ENCODE data around the gene CMC2.

CMC2 gene

DNA sequence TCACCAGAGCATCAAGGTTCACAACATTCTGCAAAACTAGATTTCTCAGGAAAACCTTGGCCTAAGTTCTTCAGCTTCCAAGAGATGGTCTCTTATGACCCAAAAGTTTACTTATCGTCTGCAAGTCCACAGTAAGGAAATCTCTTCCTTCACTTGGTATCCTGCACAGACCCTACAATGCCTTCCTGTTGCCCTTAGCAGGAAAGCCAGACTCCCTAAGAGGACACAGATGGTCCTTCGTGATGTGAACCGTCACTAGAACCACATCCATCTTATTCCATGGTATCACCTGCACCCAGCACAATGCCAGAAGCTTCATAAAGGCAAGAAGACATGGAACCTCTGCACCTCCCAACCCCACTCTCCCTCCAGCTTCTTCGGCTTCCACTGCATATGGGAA is 34.1 kb downstream of the CMC2 start:
- no peak for DNase-seq

DNA sequence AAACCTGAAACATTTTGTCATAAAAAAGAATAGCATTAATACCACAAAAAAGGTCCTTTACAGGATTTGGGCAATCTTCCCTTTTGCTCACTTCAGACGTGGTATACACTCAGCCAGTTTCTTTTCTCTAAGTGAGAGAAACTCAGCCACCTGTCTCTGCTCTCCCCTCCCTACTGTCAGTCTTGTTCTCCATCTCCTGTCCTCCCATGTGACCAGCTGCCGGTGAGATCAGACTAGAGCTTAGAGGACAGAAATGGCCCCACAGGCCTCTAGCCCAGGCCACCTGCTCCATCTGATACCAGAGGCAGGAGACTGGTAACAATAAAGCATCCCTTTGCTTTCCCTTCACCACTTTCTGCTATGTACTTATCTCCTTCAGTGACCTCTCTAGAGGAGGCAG is 34.9 kb downstream of the CMC2 start:
- no peak for DNase-seq

DNA sequence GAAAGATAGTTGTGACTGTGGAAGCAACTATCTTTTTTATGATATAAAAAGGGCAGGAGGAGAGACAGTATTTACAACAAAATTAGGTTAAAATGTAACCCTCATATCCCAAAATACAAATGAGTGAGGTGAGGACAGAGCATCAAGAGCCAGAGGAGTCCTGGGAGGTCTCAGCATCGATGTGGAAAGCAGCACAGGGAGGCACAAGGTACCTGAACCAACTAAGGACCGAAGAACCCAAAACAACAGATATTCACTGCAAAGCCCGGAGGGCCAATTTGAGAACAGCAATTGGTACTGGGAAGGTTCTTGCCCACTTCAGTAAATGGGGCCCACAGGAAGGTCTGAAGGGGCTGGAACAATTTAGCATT is 37.6 kb downstream of the CMC2 start:
- DNase-seq = no peak

DNA sequence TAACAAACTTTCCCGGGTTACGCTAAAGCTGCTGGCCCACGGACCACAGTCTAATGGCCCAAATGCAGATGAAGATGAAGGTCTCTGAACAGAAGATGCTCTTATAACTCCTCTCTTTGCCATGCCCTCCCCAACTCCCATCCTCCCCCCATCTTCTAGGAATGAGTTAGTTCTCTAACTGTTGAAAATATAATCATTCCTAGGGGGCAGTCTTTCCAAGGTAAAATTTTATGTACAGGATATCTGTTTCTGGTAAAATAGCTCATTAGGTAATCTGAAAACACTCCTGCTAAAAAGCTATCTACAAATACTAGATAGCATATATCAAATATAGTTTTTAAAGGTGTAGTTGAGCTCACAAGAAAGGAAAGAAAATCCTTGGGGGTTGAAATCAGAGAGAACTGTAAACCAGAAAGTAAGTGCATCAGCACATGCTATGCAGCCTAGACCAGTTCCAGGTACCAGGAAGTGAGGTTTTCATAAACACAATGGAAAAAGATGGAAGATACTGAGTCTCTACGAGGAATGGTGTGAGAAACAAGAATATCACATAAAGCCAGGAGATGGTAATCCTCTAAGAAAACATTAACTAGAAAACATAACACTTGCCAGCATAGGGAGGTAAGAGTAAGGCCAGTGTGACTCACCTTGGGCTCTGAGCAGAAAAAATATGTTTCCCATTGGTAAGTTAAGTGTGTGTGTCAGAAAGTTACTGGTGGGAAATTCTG is 38.1 kb downstream of the CMC2 start:
- DNase-seq = no peak

DNA sequence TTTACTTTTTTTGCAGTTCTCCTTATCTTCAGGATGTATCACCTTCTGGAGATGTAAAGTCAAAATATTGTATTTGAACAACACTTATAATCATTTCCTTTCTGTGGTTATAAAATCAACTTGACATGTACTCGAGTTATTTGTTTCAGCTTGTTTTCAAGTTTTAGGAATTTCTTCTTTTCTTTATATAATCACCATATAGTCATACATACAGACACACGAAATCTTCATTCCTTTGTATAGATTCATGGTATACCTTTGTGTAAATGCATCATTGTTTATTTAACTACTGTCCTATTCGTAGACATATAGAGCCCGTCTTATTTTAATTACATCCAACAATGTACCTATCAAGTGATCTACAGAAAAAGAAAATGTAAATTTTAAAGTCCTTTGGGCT is 40.1 kb downstream of the CMC2 start:
- no peak for DNase-seq

DNA sequence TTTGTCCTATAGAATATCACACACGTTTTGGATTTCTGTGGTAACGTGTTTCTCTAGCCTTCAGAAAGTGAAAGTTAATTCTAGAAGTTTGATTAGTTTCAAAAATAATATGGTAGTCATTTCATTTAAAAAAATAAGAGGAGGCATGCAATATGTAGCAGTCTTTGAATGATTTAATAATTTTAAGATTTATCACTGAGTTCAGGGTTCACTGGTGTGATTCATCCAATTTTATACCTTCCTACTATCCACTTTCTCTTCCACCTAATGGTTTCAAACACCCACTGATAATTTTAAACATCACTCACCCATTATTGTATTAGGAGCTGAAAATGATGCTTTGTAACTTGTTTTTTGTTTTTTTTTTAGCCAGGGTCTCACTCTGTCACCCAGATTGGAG is 42.3 kb downstream of the CMC2 start:
- DNase-seq = no peak

DNA sequence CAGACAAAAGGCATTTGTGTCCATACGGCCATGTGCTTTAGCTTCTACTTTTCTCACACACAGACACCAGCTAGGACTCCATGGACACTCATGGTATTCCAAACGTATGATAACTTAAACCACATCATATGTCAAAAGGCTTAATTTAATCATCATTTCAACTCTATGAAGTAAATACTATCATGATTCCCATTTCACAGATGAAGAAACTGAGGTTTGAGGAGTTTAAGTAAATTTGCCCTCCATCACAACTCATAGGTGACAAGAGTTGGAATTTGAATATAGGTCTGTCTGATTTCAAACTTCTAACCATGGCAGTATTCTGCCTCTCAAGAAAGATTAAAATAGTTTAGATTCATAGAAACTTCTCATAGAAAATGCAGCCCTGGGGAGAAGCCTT is 43.8 kb downstream of the CMC2 start:
- no peak for DNase-seq

DNA sequence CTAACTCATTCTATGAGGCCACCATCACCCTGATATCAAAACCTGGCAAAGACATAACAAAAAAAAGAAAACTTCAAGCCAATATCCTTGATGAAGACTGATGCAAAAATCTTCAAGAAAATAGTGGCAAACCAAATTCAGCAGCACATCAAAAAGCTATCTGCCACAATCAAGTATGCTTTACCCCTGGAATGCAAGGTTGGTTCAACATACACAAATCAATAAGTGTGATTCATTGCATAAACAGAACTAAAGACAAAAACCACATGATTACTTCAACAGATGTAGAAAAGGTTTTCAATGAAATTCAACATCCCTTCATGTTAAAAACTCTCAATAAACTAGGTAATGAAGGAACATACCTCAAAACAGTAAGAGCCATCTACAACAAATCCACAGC is 48.4 kb downstream of the CMC2 start:
- no peak for DNase-seq

DNA sequence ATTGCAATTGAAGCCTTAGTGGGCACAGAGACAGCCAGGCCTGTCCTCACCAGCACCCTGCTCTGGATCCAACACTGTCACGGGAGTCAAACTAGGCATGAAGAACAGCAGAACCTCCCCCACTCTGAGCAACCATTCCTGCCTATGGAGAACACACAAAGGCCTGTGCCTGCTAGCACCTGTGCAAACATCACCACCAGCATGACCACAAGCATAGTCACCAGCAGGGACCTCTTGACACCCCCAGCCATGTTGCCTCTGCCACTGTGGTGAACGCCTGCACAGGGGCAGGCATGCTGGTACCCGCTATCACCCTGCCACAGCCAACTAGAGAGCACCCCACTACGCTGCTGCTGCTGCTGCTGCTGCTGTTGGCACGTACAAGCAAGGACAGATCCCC is 51.7 kb downstream of the CMC2 start:
- DNase-seq = no peak

DNA sequence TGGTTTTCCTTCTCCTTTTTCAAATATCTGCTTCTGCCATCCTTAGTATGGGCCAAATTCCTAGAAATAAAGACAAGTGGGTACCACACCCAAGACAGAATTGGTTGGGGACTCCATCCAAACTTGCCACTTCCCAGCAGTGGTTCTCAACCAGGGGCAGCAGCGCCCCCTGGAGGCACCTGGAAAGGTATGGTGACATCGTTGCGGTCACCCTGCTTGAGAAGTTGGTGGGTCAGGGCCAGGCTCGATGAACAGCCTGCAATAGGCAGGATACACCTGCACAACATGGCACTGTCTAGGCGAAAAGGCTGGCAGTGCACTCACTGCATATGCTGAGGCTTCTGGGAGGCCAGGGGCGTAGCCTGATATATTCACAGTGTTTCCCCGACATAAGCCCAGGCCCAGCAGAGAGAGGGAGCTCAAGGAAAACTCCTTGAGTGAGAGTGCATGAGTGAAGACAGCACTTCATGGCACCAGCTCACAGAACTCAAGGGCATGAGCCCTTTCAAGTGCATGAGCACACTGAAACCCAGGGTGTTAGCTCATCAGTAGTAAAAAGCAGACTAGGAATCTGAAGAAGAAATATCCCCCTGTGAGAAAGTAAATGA is 57.7 kb downstream of the CMC2 start:
- no peak for DNase-seq

DNA sequence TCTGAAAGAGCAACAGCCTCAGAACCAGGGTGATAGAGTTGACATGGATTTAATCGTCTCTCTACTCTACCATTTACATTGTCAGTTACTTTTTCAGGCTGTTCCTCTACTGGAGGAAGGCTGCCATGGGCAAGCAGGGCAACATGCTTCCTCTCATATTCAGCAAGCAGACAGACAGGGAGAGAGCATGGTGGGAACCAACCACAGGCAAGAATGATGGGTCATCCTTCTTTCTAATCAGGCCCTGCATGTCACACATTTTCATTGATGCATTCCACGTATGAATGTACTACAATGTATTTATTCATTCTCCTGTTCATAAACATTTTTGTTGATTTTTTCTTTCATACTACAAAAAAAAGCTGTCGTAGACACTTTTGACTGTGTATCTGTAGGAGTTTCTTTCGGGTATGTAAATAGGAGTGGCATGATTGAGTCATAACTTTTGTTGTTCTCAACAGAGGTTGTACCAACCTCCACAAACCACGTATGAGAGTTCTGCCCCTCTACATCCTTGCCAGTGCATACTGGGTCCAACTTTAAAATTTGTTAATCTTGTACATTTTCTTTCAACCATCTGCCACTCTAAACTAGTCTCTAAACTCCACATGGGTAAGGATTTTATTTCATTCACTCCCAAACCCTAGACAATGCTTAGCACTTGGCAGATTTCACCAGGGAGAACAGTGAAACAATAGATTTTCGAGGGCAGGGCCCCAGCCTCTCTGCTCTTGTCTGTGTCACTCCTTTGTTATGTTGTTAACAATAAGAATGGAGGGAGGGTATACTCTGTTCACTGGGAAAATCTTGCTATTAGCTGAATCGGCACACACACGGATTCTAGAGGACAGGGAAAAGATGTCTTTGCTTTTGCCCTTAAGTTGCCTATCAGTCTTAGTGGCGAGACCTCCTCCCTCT is 58.7 kb downstream of the CMC2 start:
- no peak for DNase-seq

DNA sequence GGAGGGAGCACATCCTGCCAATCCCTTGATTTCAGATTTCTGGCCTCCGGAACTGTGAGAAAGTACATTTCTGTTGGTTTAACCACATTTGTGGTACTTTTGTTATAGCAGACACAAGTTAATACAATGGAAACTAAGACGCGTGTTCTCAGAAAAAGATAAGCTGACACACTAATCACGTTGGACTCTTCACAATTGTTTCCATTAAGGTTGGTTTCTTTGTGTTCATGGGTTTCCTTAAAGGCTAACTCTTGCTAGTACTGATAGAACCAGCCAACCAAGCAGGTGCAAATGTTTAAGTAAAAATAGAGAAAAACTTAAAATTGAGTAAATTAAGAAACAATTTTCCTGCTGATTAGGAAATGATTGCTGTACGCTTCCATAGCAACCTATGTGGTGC is 59.4 kb downstream of the CMC2 start:
- DNase-seq = no peak

DNA sequence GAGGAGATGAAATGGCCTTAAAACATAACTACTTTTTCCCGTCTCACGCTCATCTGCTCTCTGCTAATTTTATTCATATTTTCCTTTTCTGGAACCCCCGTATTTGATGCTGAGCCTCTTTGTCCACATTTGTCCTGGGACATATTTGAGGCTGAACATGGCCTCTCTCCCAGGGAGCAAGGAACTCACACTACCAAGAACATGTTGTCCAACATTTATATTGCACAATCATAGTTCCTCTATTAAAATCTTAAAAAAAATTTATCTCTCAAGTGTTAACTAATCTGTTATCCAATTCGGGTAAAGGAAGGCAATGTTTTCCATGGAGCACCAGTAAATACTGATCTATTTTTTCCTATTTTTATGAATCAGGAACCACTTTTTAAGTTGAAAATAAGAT is 60.2 kb downstream of the CMC2 start:
- DNase-seq = no peak

DNA sequence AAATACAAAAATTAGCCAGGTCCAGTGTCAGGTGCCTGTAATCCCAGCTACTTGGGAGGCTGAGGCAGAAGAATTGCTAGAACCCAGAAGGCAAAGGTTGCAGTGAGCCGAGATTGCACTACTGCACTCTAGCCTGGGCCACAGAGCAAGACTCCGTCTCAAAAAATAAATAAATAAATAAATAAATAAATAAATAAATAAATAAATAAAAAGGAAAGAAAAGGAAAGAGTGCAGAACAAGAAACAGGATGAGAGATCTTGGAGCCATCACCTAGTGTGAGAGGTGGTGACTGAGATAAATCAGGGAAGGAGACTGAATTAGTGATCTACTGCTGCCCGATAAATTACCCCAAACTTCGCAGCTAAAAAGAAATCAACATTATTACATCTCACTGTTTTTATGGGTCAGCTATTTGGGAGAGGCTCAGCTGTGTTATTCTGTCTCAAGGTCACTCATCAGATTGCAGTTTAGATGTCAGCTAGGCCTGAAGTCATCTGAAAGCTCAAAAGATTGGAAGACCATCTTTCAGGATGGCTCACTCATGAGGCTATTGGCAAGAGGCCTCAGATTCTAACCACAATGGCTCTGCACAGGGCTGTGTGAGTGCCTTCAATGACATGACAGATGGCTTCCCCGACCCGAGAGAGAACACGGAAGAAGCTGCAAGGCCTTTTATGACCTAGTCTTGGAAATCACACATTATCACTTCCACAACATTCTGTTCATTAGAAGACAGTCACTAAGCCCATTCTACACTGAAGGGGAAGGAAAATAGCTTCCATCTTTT is 66.4 kb downstream of the CMC2 start:
- DNase-seq = no peak

DNA sequence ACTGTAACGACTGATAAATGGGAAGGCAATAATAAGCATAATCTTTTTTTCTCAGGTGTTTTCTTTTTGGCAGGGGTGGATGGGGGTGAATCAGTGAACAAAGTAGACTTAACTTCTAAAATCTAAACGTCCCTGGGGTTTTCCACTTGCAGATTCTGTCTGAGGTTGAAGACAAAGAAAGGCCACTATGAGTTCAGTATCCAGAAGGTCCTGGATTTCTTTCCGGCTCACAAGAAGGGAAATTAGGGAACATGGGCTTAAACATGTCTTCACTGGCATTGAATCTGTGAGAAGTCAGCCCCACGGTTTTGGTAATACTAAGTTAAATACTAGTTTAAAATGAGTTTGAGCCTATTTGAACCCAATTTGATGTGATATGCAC is 67.8 kb downstream of the CMC2 start:
- no peak for DNase-seq

DNA sequence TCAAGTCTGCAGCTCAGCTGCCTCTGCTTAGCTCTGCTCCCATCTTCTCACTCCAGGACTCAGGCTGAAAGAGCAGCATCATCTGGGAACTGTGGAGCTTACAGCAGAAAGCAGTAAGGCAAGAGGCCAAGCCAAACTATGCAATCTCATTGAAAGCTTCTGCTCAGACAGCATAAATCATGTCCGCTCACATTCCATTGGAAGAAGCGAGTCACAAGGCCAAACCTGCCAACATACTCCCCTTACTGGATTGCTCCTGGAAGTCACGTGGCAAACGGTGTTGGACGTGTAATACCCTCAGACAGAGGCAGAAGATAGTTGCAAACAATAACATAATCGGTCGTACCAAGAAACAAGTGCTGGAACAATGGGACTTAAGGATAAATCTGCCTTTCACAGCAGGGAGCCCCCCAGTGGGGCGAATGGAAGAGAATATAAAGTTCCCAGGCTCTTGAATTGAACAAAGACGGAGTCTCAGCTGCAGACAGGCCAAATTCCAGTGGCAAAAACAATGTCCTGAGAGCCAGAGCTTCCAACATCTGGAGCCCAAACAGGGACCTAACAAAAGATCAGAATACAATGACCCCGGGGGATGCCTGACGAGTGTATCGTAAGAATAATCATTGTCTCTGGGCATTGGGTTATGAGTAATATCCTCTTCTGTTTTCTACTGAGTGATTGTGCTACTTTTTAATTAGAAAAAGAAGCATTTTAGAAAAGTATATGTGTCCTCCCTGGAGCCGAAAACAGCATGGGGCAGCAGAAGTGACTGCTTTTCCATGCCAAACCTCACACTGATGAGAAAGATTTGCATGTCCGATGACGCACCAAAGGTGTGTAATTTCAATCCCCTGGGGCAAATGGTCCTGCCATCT is 68.4 kb downstream of the CMC2 start:
- DNase-seq = no peak

DNA sequence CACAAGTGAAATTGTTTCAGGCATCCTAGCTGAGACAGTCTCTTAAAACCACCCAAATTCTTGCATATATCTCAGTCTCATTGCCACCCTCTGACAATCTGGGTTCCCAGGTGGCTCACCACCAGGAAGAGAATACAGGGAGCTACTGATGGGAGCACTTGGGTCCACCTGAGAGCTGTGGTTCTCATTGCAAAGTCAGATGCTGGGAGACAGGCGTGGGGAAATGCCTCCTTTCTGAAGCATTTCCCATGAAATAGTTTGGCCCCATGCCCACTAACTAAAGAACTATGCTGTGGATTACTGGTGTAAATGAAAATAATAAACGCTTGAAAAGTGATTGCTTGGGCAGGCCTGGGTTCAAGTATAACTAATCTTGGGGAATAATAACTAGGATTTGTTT is 70.3 kb downstream of the CMC2 start:
- no peak for DNase-seq

DNA sequence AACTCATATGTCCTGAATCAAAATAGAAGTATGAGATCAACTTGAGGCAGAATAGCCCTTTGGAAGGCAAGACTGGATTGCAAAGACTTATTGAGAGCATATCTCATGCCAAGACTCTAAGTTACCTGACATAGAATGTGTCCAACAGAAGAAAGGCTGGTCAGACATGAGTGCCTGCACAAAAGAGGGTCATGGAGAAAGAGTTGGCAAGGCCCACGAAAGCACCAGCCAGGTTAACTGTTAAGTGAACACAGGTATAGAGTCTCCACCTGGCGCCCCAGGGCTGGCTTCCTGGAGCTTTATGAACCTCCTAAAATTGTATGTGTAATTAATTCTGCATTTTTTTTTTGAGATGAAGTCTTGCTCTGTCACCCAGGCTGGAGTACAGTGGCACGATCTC is 71.0 kb downstream of the CMC2 start:
- DNase-seq = no peak

DNA sequence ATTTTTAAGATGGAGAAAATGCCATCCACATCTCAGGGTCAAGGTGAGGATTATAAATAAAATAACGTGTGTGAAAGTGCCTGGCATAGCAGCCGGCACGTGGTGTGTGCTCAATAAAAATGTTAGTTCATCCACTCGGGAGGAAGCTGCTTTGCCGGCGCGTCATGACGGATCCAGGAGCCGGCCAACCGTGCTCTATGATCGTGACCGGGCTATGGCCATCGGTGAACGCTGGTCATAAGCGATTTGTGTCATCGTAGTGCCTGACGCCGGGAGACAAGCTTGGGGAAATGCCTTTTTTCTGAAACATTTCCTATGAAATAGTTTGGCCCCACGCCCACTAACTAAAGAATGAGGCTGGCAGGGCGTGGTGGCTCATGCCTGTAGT is 74.0 kb downstream of the CMC2 start:
- DNase-seq = no peak

DNA sequence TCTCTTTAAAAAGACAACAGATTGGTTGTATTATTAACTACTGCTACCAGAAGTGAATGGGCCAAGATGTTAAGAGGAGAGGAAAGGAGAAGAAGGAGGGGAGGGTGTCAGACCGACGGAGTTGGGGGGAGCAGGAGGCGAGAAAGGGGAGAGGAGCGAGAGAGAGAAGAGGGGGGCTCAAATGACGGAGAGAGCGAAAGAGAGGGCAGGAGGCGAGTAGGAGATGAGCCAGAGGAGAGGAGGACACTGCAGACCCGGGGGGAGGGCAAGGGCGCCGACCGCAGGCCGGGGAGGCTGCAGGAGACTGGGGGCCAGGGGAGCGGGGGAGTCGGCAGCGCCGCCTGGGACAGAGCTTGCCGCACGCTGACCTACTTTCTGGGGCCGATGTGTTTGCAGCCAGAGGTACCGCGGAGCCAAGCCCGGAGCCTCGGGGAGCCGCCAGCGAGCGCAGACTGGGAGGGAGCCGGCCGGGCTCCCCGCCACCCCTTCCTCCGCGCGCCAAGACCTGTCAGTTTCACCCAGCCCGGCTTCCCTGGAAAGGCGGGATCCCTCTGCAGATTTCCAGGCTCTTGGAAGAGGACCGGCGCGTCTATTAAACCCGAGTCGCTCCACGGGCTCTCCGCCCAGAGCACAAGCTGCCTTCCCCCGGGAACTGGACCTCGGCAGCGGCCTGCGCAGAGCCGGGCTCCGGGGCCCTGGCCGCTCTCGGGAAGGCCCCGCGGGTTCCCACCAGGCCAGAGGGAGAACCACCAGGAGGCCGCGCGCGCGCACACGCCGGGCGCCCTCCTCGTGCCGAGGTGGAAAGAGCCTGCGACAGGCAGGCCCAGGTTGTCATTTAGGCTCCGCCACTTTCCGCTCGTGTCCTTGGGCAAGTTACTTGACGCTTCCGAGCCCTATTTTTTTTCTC is 74.6 kb downstream of the CMC2 start:
- DNase-seq = no peak

DNA sequence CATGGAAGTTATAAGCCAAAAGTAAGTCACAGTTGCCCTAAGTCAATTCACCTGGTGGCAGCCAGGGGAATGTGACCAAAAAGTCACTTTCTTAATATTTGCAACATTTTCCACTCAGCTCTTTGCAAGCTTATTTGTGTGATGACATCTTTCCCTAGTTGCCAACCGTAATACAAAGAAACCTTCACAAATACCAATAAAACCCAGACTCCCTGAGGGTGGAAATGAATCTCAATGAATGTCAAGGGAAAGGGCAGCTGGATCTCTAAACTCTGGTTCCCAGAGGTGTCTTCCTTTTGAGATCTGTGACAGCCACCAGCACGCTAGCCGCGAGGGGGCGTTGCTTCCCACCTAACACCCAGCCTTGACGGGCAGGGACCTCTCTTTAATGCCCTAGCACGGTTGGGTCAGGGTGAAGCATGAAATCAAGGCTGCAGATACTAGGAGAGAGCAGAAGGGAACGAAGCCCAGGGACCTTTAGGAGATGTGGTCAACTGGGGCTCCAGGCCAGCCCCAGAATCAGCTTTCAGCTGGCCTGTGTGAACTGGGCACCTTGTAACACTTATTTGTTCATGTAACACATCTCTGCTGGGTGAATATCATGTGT is 82.2 kb downstream of the CMC2 start:
- DNase-seq = peak; percentile 14 to 15
